ENCODE results near the gene FRAT1.

Gene FRAT1

DNA sequence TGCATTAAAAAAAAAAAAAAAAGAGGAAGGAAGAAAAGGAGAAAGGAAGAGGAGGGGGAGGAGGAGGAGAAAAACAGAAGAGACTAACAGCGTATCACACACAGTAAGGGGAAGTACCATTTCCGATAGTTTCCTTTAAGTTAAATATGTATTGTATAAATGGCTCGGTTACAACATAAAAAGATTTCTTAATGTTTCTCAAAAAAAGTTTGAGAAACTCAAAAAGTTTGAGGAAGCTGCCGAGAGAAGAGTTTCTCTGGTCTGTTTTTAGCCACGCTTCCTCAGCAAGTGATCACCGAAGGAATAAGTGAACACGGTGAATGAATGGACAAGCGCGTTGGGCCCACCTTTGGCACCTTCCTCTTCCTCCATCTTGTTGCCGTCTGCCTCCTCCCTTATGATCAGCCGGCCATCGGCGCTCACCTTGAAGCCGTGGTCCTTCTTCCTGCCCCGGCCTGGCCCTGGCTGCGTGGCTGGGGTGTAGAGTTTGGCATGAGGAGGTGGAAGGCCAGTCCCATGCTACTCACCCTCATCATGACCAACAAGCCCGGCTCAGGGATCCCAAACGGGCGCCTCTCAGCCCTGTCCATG is 46.8 kb downstream of the FRAT1 start:
- no peak for DNase-seq (ENCODE audit: low read depth in 2 of 2, low spot score in 1 of 2)

DNA sequence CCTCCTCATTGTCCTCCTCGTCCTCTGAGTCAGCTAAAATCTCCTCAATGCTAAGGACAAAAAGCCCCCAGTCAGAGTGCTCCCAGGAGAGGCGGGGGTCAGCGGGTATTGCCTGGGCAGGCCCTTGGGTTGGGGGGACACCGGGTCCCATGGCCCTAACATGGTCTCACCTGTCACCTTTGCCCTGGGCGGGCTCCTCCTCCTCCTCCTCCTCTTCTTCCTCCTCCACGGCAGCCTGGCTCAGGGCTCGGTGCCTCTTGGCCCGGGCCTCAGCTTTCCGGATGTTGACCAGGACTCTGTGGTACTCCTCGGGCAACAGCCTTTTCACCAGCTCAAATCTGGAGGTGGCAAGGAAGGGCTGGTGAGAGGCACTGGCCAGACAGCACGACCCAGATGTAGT is 47.5 kb downstream of the FRAT1 start:
- no peak for DNase-seq (ENCODE audit: low read depth in 2 of 2, low spot score in 1 of 2)

DNA sequence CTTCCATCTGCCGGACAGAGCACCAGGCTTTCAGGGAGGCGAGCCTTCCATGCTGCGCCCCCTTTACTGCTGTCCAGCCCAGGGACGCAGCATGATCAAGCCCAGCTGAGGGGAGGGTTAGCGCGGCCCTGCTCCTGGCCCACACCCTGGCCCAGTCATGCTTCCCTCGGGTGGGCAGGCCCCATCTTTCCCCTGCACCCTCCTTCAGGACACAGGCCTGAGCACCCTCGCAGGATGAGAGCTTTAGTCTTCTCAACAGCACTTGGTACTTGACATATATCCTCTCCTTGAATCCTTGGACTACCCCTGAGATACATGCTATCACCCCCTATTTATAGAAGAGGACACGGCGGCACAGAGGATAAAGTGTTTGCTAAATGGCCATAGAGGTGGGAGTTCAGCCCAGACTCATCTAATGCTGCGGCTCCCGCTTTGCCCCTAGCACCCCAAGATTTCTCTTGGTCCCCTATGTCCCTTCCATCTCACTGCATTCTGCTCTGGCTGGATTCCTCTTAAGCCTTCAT is 48.1 kb downstream of the FRAT1 start:
- no peak for DNase-seq (ENCODE audit: low read depth in 2 of 2, low spot score in 1 of 2)

Data from stimulated activated CD8-positive, alpha-beta memory T cell treated with anti-CD3 and anti-CD28 coated beads, Interleukin-4, amount 100 ng/mL, for 1 hour (primary cell).